Activated T-cell treated with anti-CD3 and anti-CD28 coated beads for 1 hour (primary cell): ENCODE measurements around the gene NPW.

ENCODE experiments used
- DNase-seq: peaks from one replicate; pipeline ENCODE4 v3.0.0-alpha.2; 2020; ENCODE audit warnings: low read depth

The NPW gene

GRCh38 chr16:2019518-2019920 is at the start of gene NPW:
TSS of gene NPW (plus strand) at chr16:2019785.
- no peak for DNase-seq

GRCh38 chr16:1971796-1972489 is 47.6 kb upstream of the NPW start, which contains the start of gene TBL3:
TSS of gene TBL3 (plus strand) at chr16:1972053. CDS start at chr16:1972165, 112 bp downstream.
- peak; percentile 93 for DNase-seq

GRCh38 chr16:1972490-1972877 is 47.1 kb upstream of the NPW start:
- DNase-seq = no peak

GRCh38 chr16:1973461-1974156 is 46.0 kb upstream of the NPW start:
- DNase-seq = no peak

GRCh38 chr16:1974157-1975070 is 45.2 kb upstream of the NPW start:
- DNase-seq = no peak

- DNase-seq = no peak
Observed at GRCh38 chr16:1975432-1976215, 44.0 kb upstream of the NPW start.

GRCh38 chr16:1976216-1976520 is 43.4 kb upstream of the NPW start:
- no peak for DNase-seq

GRCh38 chr16:1976951-1977874 is 42.4 kb upstream of the NPW start:
- no peak for DNase-seq

- no peak for DNase-seq
Observed at GRCh38 chr16:1977875-1978268, 41.7 kb upstream of the NPW start.

- no peak for DNase-seq
Observed at GRCh38 chr16:1978476-1979120, 41.0 kb upstream of the NPW start.

GRCh38 chr16:1979271-1980029 is 40.1 kb upstream of the NPW start:
- no peak for DNase-seq

GRCh38 chr16:1980030-1980769 is 39.4 kb upstream of the NPW start:
- DNase-seq = no peak

GRCh38 chr16:1980770-1981087 is 38.9 kb upstream of the NPW start:
- DNase-seq = no peak

- no peak for DNase-seq
Observed at GRCh38 chr16:1981398-1981836, 38.2 kb upstream of the NPW start, which contains the start of gene NOXO1. TSS of gene NOXO1 (minus strand) at chr16:1981469. CDS start at chr16:1981179, 290 bp downstream.

- no peak for DNase-seq
Observed at GRCh38 chr16:1982013-1982433, 37.6 kb upstream of the NPW start.

GRCh38 chr16:1982991-1983543 is 36.5 kb upstream of the NPW start:
- no peak for DNase-seq

- DNase-seq = peak; percentile 40
Observed at GRCh38 chr16:1983544-1984346, 35.8 kb upstream of the NPW start, which contains the start of gene GFER. TSS of gene GFER (plus strand) at chr16:1984193. CDS start at chr16:1984219, 26 bp downstream.
